GM23338 (cell line): Measurements from ENCODE around the gene KCTD2. TPM values are rescaled to one million over a fixed set of nuclear protein-coding genes. Genes with fewer than 3 reads are reported as not detected.

ENCODE experiments used
- ATAC-seq: fragments of 200-7000 bp; cut with Tn5 transposase; 3 replicates; pipeline ENCODE4 v1.9.1; 2020
- DNase-seq: peaks from one replicate; pipeline ENCODE4 v3.0.0-alpha.2; 2015; ENCODE audit warnings: low spot score
- H2AFZ ChIP-seq: fragments of 200-600 bp; sonication (generic); 2 replicates; pipeline ENCODE4 v1.8.0; 2016; ENCODE audit warnings: antibody characterized with exemption, mild to moderate bottlenecking, moderate library complexity
- H3F3A ChIP-seq: fragments of 200-600 bp; sonication (generic); replicated peaks from 2 replicates; pipeline ENCODE4 v1.8.0; 2017; ENCODE audit warnings: antibody characterized with exemption, mixed run types, low read depth
- H3K27ac ChIP-seq: fragments of 200-600 bp; sonication (generic); 2 replicates; pipeline ENCODE4 v1.6.1; 2016; ENCODE audit warnings: low read depth
- H3K27me3 ChIP-seq: fragments of 200-600 bp; sonication (generic); 2 replicates; pipeline ENCODE4 v1.8.0; 2016; ENCODE audit warnings: mild to moderate bottlenecking, mixed run types, moderate library complexity; ENCODE audit not compliant: insufficient read depth
- H3K36me3 ChIP-seq: fragments of 200-600 bp; sonication (generic); 2 replicates; pipeline ENCODE4 v1.8.0; 2016; ENCODE audit warnings: mild to moderate bottlenecking; ENCODE audit not compliant: insufficient read depth
- H3K4me1 ChIP-seq: fragments of 200-600 bp; sonication (generic); 2 replicates; pipeline ENCODE4 v1.8.0; 2016; ENCODE audit warnings: mild to moderate bottlenecking, moderate library complexity; ENCODE audit not compliant: insufficient read depth
- H3K4me2 ChIP-seq: fragments of 200-600 bp; sonication (generic); 2 replicates; pipeline ENCODE4 v1.7.1; 2017; ENCODE audit warnings: mixed run types
- H3K4me3 ChIP-seq: fragments of 200-600 bp; sonication (generic); 2 replicates; pipeline ENCODE4 v1.6.1; 2016; ENCODE audit warnings: mixed run types
- H3K79me2 ChIP-seq: fragments of 200-600 bp; sonication (generic); replicated peaks from 2 replicates; pipeline ENCODE4 v1.8.0; 2017; ENCODE audit warnings: mild to moderate bottlenecking; ENCODE audit not compliant: insufficient read depth
- H3K9me2 ChIP-seq: fragments of 200-600 bp; sonication (generic); 2 replicates; pipeline ENCODE4 v1.8.0; 2017; ENCODE audit not compliant: insufficient read depth
- H4K20me1 ChIP-seq: fragments of 200-600 bp; sonication (generic); replicated peaks from 2 replicates; pipeline ENCODE4 v1.8.0; 2017; ENCODE audit warnings: mild to moderate bottlenecking; ENCODE audit not compliant: insufficient read depth
- H3K27ac Mint-ChIP-seq: 2 replicates; pipeline ENCODE4 v1.8.0; 2020; ENCODE audit warnings: inconsistent platforms, mild to moderate bottlenecking, moderate library complexity, mixed read lengths
- H3K27me3 Mint-ChIP-seq: 3 replicates; pipeline ENCODE4 v1.8.0; 2022; ENCODE audit warnings: low read depth, mild to moderate bottlenecking, moderate library complexity, mixed read lengths, inconsistent platforms; ENCODE audit not compliant: insufficient read depth, poor library complexity
- H3K36me3 Mint-ChIP-seq: 3 replicates; pipeline ENCODE4 v1.8.0; 2021; ENCODE audit warnings: low read depth, mild to moderate bottlenecking, inconsistent platforms, moderate library complexity, mixed read lengths
- H3K4me1 Mint-ChIP-seq: 3 replicates; pipeline ENCODE4 v1.8.0; 2020; ENCODE audit warnings: mild to moderate bottlenecking, inconsistent platforms, mixed read lengths
- H3K4me3 Mint-ChIP-seq: 3 replicates; pipeline ENCODE4 v1.8.0; 2021; ENCODE audit warnings: moderate library complexity, mild to moderate bottlenecking, inconsistent platforms, mixed read lengths
- H3K9me3 Mint-ChIP-seq: 3 replicates; pipeline ENCODE4 v1.8.0; 2020; ENCODE audit warnings: moderate library complexity, mild to moderate bottlenecking, inconsistent platforms, mixed read lengths
- CREB1 ChIP-seq: fragments of 250-450 bp; sonication (Bioruptor Pico); IDR thresholded peaks from 2 replicates; pipeline ENCODE4 v1.5.0; 2020; ENCODE audit warnings: low read depth, mild to moderate bottlenecking, moderate library complexity
- CTCF ChIP-seq, 2 experiments: fragments of 200-600 bp in 1 of 2; sonication (generic) in 1 of 2; conservative IDR thresholded peaks; 2 replicates each; pipeline versions ENCODE4 v1.5.1 to v1.6.1; 2016 to 2017; ENCODE audit warnings: antibody characterized with exemption in 2 of 2, low read depth in 2 of 2, mild to moderate bottlenecking in 2 of 2, moderate library complexity in 1 of 2
- ETS1 ChIP-seq: IDR thresholded peaks from 2 replicates; pipeline ENCODE4 v1.6.1; 2016; ENCODE audit warnings: antibody characterized with exemption
- EZH2 ChIP-seq: fragments of 200-600 bp; sonication (generic); IDR thresholded peaks from one replicate; pipeline ENCODE4 v1.8.0; 2017; ENCODE audit warnings: antibody characterized with exemption, mild to moderate bottlenecking, low read depth; ENCODE audit not compliant: unreplicated experiment
- EZH2phosphoT487 ChIP-seq: fragments of 200-600 bp; sonication (generic); IDR thresholded peaks from one replicate; pipeline ENCODE4 v1.8.1; 2018; ENCODE audit warnings: antibody characterized with exemption; ENCODE audit not compliant: unreplicated experiment
- JUNB ChIP-seq: IDR thresholded peaks from one replicate; pipeline ENCODE4 v1.6.1; 2016; ENCODE audit warnings: antibody characterized with exemption; ENCODE audit not compliant: unreplicated experiment
- NANOG ChIP-seq: IDR thresholded peaks from 2 replicates; pipeline ENCODE4 v1.6.1; 2016; ENCODE audit warnings: antibody characterized with exemption, borderline replicate concordance
- POLR2AphosphoS5 ChIP-seq: IDR thresholded peaks from 2 replicates; pipeline ENCODE4 v1.6.1; 2016; ENCODE audit warnings: antibody characterized with exemption, low read depth
- REST ChIP-seq: IDR thresholded peaks from one replicate; pipeline ENCODE4 v1.6.1; 2018; ENCODE audit warnings: antibody characterized with exemption; ENCODE audit not compliant: unreplicated experiment
- STAT1 ChIP-seq: IDR thresholded peaks from one replicate; pipeline ENCODE4 v1.6.1; 2016; ENCODE audit warnings: antibody characterized with exemption; ENCODE audit not compliant: unreplicated experiment
- ZNF114 ChIP-seq: fragments of 250-450 bp; sonication (Bioruptor Pico); IDR thresholded peaks from 2 replicates; pipeline ENCODE4 v1.5.0; 2020; ENCODE audit warnings: mild to moderate bottlenecking, moderate library complexity
- ZNF331 ChIP-seq: fragments of 250-450 bp; sonication (Bioruptor Pico); IDR thresholded peaks from 2 replicates; pipeline ENCODE4 v1.5.0; 2020; ENCODE audit warnings: low read depth, mild to moderate bottlenecking, moderate library complexity
- ZNF462 ChIP-seq: fragments of 250-450 bp; sonication (Bioruptor Pico); IDR thresholded peaks from 2 replicates; pipeline ENCODE4 v1.5.0; 2020; ENCODE audit warnings: mild to moderate bottlenecking, moderate library complexity
- polyA plus RNA-seq: library from polyadenylated mRNA; unstranded; fragments of >200 nt; fragmentation: Nextera tagmentation; extraction: Ambion mirVana; gene quantifications from 2 replicates; pipeline ENCODE4 v1.2.1, GENCODE V29; 2016
- total RNA-seq: library from RNA; depleted of rRNA; stranded (reverse); fragments of >200 nt; shearing (Covaris generic); gene quantifications from 2 replicates; pipeline ENCODE4 v1.2.3, GENCODE V29; 2014

Gene KCTD2
- total and polyA plus RNA-seq, 2 experiments from 2014 or later: 7.4 to 30.0 TPM

DNA sequence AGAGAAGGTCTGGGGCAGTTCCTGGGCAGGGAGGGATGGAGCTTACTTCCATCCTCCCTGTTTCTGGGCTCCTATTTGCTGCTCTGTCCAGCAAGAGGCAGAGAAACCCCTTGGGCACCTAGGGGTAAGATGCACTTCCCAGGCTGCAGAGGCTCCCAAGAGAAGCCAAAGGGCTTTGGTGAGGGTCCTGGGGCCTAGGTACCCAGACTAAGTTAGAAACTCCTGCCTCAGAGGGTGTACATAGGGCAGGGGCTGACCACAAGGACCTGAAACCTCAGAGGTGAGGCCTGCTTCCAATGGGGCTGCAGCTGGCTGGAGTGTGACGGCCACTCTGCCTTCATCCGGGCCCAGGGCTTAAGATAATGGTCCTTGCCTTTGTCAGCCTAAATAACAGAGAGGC lies 61.2 kb downstream of the KCTD2 start:
- Histone ChIP-seq H3K9me2 (no peaks in the 10 kb centered on the region), H3F3A (peaks cover 30% of the 10 kb centered on the region; the same call in 1 of the 2 replicates), H3K4me3 (no peak overlapping the region), H3K36me3 (no peaks in the 10 kb centered on the region), H2AFZ (no peak overlapping the region), H3K4me2 (no peak overlapping the region; the same call in 1 of the 2 replicates), H3K27ac (no peak overlapping the region), H3K79me2 (peaks cover 13% of the 10 kb centered on the region), H3K27me3 (no peaks in the 10 kb centered on the region), H4K20me1 (no peaks in the 10 kb centered on the region), H3K4me1 (peaks cover 7% of the 10 kb centered on the region; the same call in 1 of the 2 replicates)
- peaks cover 9% of the 10 kb centered on the region; the same call in 2 of the 3 replicates for H3K36me3 Mint-ChIP-seq
- H3K4me3 Mint-ChIP-seq: peak overlapping the region; percentile 90; the same call in 2 of the 3 replicates
- H3K4me1 Mint-ChIP-seq: peaks cover 25% of the 10 kb centered on the region
- H3K27ac Mint-ChIP-seq: no peak overlapping the region
- no peaks in the 10 kb centered on the region for H3K9me3 Mint-ChIP-seq
- DNase-seq (no peak), ATAC-seq (no peak)
- H3K27me3 Mint-ChIP-seq: peaks cover 20% of the 10 kb centered on the region
- TF ChIP-seq REST (no peak), NANOG (no peak), ZNF462 (CRISPR knock-in tag) (no peak), EZH2phosphoT487 (no peak), JUNB (no peak), ETS1 (no peak), EZH2 (no peak), CREB1 (CRISPR knock-in tag) (no peak), ZNF114 (no peak), POLR2AphosphoS5 (no peak), ZNF331 (CRISPR knock-in tag) (no peak), STAT1 (no peak), CTCF (conservative IDR thresholded peaks at IDR 0.05; ENCODE audit: low read depth in 2 of 2) (no peak)
